ENCODE results near the gene FBLN2.

The FBLN2 gene

GRCh38 chr3:13628432-13628831 is 79.5 kb downstream of the FBLN2 start:
- no peak for DNase-seq

- no peak for DNase-seq
These were observed 80.1 kb downstream of the FBLN2 start for GRCh38 chr3:13628841-13629551.

- DNase-seq, result no peak
These were observed 80.7 kb downstream of the FBLN2 start for GRCh38 chr3:13629644-13630043.

GRCh38 chr3:13631256-13631655 is 82.3 kb downstream of the FBLN2 start:
- no peak for DNase-seq

GRCh38 chr3:13633176-13633575 is 84.3 kb downstream of the FBLN2 start:
- DNase-seq, result no peak

- no peak for DNase-seq
These were observed 85.2 kb downstream of the FBLN2 start for GRCh38 chr3:13634151-13634550.

GRCh38 chr3:13634615-13635014 is 85.7 kb downstream of the FBLN2 start:
- no peak for DNase-seq

GRCh38 chr3:13636186-13636585 is 87.3 kb downstream of the FBLN2 start:
- no peak for DNase-seq

GRCh38 chr3:13636874-13637273 is 87.9 kb downstream of the FBLN2 start:
- DNase-seq, result no peak

- DNase-seq, result no peak
These were observed 88.5 kb downstream of the FBLN2 start for GRCh38 chr3:13637311-13637891.

GRCh38 chr3:13637953-13638352 is 89.0 kb downstream of the FBLN2 start:
- DNase-seq, result no peak

GRCh38 chr3:13638927-13639326 is 90.0 kb downstream of the FBLN2 start:
- no peak for DNase-seq

- no peak for DNase-seq
These were observed 93.7 kb downstream of the FBLN2 start for GRCh38 chr3:13642597-13642996.

- no peak for DNase-seq
These were observed 95.6 kb downstream of the FBLN2 start for GRCh38 chr3:13644341-13645117.

GRCh38 chr3:13645801-13646637 is 97.1 kb downstream of the FBLN2 start:
- no peak for DNase-seq

GRCh38 chr3:13647298-13648059 is 98.6 kb downstream of the FBLN2 start:
- DNase-seq, result no peak

- no peak for DNase-seq
These were observed 99.4 kb downstream of the FBLN2 start for GRCh38 chr3:13648060-13649001.

GRCh38 chr3:13650210-13651056 is 101.5 kb downstream of the FBLN2 start:
- DNase-seq, result no peak

- no peak for DNase-seq
These were observed 102.1 kb downstream of the FBLN2 start for GRCh38 chr3:13651057-13651400.

GRCh38 chr3:13651775-13652428 is 103.0 kb downstream of the FBLN2 start:
- DNase-seq, result no peak
